ENCODE measurements around the gene CSF1R.

The CSF1R gene

DNA sequence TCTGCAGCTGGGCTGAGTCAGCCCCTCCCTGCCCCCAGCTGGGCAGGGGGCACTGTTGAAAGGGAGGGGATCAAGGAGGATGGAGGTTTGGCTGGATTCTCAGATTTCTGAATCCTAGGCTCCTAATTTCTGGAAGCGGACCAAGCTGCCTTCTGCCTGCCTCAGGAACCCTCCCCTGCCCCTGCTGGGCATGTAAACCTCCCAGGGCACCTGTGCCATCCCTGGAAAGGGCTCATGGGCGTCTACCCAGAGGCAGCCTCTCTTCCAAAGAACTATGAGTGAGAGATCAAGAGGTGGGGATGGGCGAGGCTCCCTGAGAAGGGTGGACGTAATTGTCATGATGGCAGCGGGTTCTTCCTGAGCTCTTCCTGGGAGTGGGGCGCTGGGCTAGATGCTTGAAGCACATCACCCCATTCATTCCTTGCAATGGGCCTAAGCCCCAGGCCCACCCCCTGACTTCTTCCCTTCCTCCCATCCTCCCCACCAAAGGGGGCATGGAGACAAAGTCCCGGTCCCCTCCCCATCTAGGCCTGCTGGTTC, 21.6 kb downstream of the CSF1R start:
- TF ChIP-seq, protein P1, sequence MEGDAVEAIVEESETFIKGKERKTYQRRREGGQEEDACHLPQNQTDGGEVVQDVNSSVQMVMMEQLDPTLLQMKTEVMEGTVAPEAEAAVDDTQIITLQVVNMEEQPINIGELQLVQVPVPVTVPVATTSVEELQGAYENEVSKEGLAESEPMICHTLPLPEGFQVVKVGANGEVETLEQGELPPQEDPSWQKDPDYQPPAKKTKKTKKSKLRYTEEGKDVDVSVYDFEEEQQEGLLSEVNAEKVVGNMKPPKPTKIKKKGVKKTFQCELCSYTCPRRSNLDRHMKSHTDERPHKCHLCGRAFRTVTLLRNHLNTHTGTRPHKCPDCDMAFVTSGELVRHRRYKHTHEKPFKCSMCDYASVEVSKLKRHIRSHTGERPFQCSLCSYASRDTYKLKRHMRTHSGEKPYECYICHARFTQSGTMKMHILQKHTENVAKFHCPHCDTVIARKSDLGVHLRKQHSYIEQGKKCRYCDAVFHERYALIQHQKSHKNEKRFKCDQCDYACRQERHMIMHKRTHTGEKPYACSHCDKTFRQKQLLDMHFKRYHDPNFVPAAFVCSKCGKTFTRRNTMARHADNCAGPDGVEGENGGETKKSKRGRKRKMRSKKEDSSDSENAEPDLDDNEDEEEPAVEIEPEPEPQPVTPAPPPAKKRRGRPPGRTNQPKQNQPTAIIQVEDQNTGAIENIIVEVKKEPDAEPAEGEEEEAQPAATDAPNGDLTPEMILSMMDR (conservative IDR thresholded peaks at IDR 0.05) = no peak
- no peak for TF ChIP-seq ZFX (IDR thresholded peaks at IDR 0.05)
- no peak overlapping the region for H3K27ac ChIP-seq

GRCh38 chr5:150063638-150064037, 22.7 kb downstream of the CSF1R start:
- TF ChIP-seq, protein P1 (conservative IDR thresholded peaks at IDR 0.05) = no peak
- TF ChIP-seq ZFX (IDR thresholded peaks at IDR 0.05) = no peak
- H3K27ac ChIP-seq = no peak overlapping the region

DNA sequence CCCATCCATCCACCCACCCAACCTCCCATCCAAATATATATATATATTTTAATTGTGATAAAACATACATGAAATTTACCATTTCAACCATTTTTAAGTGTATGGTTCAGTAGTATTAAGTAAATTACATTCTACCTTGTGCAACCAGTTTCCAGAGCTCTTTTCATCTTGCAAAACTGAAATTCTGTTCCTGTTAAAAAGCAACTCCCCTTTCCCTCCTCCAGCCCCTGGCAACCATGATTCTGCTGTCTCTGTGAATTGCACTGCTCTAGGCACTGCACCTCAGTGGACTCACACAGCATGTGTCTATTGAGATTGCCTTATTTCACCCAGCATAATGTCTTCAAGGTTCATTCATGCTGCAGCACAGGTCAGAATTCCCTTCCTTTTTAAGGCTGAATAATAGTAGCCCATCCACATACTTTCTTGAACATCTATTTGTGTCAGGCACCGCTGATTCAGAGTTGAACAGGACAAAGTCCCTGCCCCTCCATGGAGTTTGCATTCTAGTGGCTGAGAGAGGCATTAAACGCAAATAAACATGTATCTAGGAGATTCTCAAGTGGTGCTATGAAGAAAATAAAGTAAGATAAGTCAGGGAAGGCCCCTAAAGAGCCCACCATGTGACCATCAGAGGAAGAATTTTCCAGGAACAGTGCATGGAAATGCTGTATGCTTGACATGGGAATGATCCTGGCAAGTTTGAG, 24.0 kb downstream of the CSF1R start:
- no peak for TF ChIP-seq ZFX (IDR thresholded peaks at IDR 0.05)
- TF ChIP-seq, protein P1 (conservative IDR thresholded peaks at IDR 0.05) = no peak
- H3K27ac ChIP-seq = no peak overlapping the region

DNA sequence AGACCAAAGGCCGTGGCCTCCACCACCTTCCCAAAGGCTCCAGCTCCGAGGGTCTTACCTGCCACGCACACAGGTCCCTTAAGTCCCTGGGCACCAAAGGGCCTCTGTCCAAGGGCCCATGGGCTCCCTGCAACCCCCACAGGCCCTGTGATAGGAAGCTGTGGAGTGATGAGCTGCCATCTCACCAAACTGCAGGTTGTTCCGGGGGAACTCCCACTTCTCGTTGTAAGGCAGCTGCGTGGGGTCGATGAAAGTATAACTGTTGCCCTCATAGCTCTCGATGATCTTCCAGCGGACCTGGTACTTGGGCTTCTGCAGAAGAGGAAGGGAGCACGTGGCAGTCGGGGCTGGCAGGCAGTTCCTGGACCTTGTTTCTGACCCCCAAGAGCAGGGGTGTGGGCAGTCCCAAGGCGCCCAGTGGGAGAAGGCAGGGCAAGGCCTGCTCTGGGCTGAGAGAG, 24.8 kb downstream of the CSF1R start:
- H3K27ac ChIP-seq = no peak overlapping the region
- no peak for TF ChIP-seq ZFX (IDR thresholded peaks at IDR 0.05)
- TF ChIP-seq, protein P1 (conservative IDR thresholded peaks at IDR 0.05) = no peak

GRCh38 chr5:150060471-150060870, 25.9 kb downstream of the CSF1R start:
- TF ChIP-seq, protein P1 (conservative IDR thresholded peaks at IDR 0.05) = no peak
- TF ChIP-seq ZFX (IDR thresholded peaks at IDR 0.05) = no peak
- no peak overlapping the region for H3K27ac ChIP-seq

DNA sequence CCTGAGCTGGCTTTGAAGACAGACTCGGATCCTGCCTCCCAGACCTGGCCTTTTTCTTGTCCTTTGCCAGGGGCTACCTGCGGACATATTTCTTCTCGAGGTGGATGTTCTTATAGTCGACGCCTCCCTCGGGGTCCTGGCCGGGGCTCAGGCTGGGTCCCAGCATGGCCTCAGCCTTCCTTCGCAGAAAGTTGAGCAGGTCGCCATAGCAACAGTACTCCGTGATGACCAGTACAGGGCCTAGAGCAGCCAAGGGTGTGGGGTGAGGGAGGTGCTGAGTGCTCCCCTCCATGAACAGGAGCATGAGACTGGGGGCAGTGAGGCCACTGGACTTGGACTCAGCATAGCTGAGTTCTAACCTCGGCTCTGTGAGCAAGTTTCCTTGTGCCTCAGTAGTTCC, 26.7 kb downstream of the CSF1R start:
- H3K27ac ChIP-seq = no peak overlapping the region
- no peak for TF ChIP-seq ZFX (IDR thresholded peaks at IDR 0.05)
- TF ChIP-seq, protein P1 (conservative IDR thresholded peaks at IDR 0.05) = no peak

- H3K27ac ChIP-seq = no peak overlapping the region
- no peak for TF ChIP-seq ZFX (IDR thresholded peaks at IDR 0.05)
- TF ChIP-seq, protein P1 (conservative IDR thresholded peaks at IDR 0.05) = no peak
Measured at GRCh38 chr5:150058480-150059126, 27.8 kb downstream of the CSF1R start.

All from C4-2B (cell line).